RWPE2 (cell line): ENCODE results near the gene BIRC7.

Source experiments
- ATAC-seq: fragments of 200-7000 bp; cut with Tn5 transposase; 3 replicates; pipeline ENCODE4 v1.9.1; 2021; ENCODE audit warnings: low read depth
- DNase-seq: peaks from one replicate; pipeline ENCODE4 v3.0.0-alpha.2; 2020; ENCODE audit warnings: low spot score
- H3K27ac ChIP-seq: fragments of 450-650 bp; 2 replicates; pipeline ENCODE4 v1.5.1; 2017; ENCODE audit warnings: mild to moderate bottlenecking; ENCODE audit not compliant: poor library complexity, severe bottlenecking
- H3K27me3 ChIP-seq: fragments of 250-450 bp; sonication (Bioruptor Pico); 2 replicates; pipeline ENCODE4 v1.5.1; 2021; ENCODE audit warnings: mild to moderate bottlenecking, moderate library complexity; ENCODE audit not compliant: insufficient read depth, poor library complexity, severe bottlenecking
- H3K36me3 ChIP-seq: fragments of 250-450 bp; sonication (Bioruptor Pico); 2 replicates; pipeline ENCODE4 v1.5.1; 2020; ENCODE audit warnings: low read depth, mild to moderate bottlenecking, moderate library complexity
- H3K4me1 ChIP-seq: fragments of 250-450 bp; sonication (Bioruptor Pico); 2 replicates; pipeline ENCODE4 v1.5.1; 2021; ENCODE audit warnings: mild to moderate bottlenecking, moderate library complexity; ENCODE audit not compliant: insufficient read depth, poor library complexity, severe bottlenecking
- H3K4me3 ChIP-seq: fragments of 250-450 bp; sonication (Bioruptor Pico); 2 replicates; pipeline ENCODE4 v1.5.1; 2021; ENCODE audit warnings: mild to moderate bottlenecking, moderate library complexity; ENCODE audit not compliant: severe bottlenecking
- H3K9me3 ChIP-seq: fragments of 250-450 bp; sonication (Bioruptor Pico); 2 replicates; pipeline ENCODE4 v1.5.1; 2021; ENCODE audit warnings: mild to moderate bottlenecking, moderate library complexity; ENCODE audit not compliant: severe bottlenecking
- CTCF ChIP-seq: fragments of 450-650 bp; IDR thresholded peaks from one replicate; pipeline ENCODE4 v1.5.1; 2017; ENCODE audit warnings: mild to moderate bottlenecking, moderate library complexity; ENCODE audit not compliant: poor library complexity, severe bottlenecking

Gene BIRC7

GRCh38 chr20:63275825-63276224 is 40.1 kb downstream of the BIRC7 start:
- Histone ChIP-seq H3K4me1 (peaks cover 9% of the 10 kb centered on the region), H3K9me3 (no peaks in the 10 kb centered on the region)
- no peak for ATAC-seq

GRCh38 chr20:63276956-63277355 is 41.3 kb downstream of the BIRC7 start:
- no peak for DNase-seq
- Histone ChIP-seq H3K9me3 (no peaks in the 10 kb centered on the region), H3K27me3 (no peaks in the 10 kb centered on the region), H3K4me1 (peaks cover 6% of the 10 kb centered on the region), H3K4me3 (no peak overlapping the region), H3K36me3 (peaks cover 74% of the 10 kb centered on the region), H3K27ac (no peak overlapping the region)
- ATAC-seq, result no peak
- TF ChIP-seq CTCF, result no peak

More at GRCh38 chr20:63275825-63276224, 40.1 kb downstream of the BIRC7 start:
- peaks cover 66% of the 10 kb centered on the region for H3K36me3 ChIP-seq
- H3K27ac ChIP-seq, result no peak overlapping the region
- DNase-seq, result no peak
- no peak for TF ChIP-seq CTCF
- no peaks in the 10 kb centered on the region for H3K27me3 ChIP-seq
- H3K4me3 ChIP-seq, result no peak overlapping the region

- TF ChIP-seq CTCF, result no peak
- ATAC-seq, result no peak
- no peak overlapping the region for H3K27ac ChIP-seq
- no peaks in the 10 kb centered on the region for H3K9me3 ChIP-seq
- no peaks in the 10 kb centered on the region for H3K27me3 ChIP-seq
- no peak overlapping the region for H3K4me3 ChIP-seq
- peaks cover 81% of the 10 kb centered on the region for H3K36me3 ChIP-seq
- DNase-seq, result no peak
- peaks cover 6% of the 10 kb centered on the region for H3K4me1 ChIP-seq
These were observed 42.0 kb downstream of the BIRC7 start for GRCh38 chr20:63277466-63278272.

- H3K27ac ChIP-seq, result no peak overlapping the region
- H3K4me3 ChIP-seq, result no peak overlapping the region
- no peaks in the 10 kb centered on the region for H3K27me3 ChIP-seq
- no peaks in the 10 kb centered on the region for H3K9me3 ChIP-seq
- TF ChIP-seq CTCF, result no peak
- peaks cover 91% of the 10 kb centered on the region for H3K36me3 ChIP-seq
- DNase-seq, result peak; percentile 70
- no peak for ATAC-seq
- H3K4me1 ChIP-seq, result peaks cover 6% of the 10 kb centered on the region
These were observed 43.0 kb downstream of the BIRC7 start for GRCh38 chr20:63278661-63279060.

- no peak for TF ChIP-seq CTCF
- no peaks in the 10 kb centered on the region for H3K9me3 ChIP-seq
- no peaks in the 10 kb centered on the region for H3K27me3 ChIP-seq
- no peaks in the 10 kb centered on the region for H3K4me1 ChIP-seq
- ATAC-seq, result no peak
- H3K36me3 ChIP-seq, result peaks cover 88% of the 10 kb centered on the region
- peak; percentile 57 for DNase-seq
- H3K4me3 ChIP-seq, result no peak overlapping the region
- no peak overlapping the region for H3K27ac ChIP-seq
These were observed 44.2 kb downstream of the BIRC7 start for GRCh38 chr20:63279931-63280330.
